Ecto neural progenitor cell (in vitro differentiated cells): ENCODE data around the gene ARMC7.
A peak's percentile ranks its signal among the peaks of the same experiment; 100 is the strongest.
"Not testable (repeated sequence)": the region's sequence is repeated elsewhere in the genome, so short reads cannot be mapped to it uniquely, and the experiment has no call there.

Experiments used
- DNase-seq: peaks from one replicate; pipeline ENCODE4 v3.0.0-alpha.2; 2018; ENCODE audit warnings: low spot score

The ARMC7 gene

DNA sequence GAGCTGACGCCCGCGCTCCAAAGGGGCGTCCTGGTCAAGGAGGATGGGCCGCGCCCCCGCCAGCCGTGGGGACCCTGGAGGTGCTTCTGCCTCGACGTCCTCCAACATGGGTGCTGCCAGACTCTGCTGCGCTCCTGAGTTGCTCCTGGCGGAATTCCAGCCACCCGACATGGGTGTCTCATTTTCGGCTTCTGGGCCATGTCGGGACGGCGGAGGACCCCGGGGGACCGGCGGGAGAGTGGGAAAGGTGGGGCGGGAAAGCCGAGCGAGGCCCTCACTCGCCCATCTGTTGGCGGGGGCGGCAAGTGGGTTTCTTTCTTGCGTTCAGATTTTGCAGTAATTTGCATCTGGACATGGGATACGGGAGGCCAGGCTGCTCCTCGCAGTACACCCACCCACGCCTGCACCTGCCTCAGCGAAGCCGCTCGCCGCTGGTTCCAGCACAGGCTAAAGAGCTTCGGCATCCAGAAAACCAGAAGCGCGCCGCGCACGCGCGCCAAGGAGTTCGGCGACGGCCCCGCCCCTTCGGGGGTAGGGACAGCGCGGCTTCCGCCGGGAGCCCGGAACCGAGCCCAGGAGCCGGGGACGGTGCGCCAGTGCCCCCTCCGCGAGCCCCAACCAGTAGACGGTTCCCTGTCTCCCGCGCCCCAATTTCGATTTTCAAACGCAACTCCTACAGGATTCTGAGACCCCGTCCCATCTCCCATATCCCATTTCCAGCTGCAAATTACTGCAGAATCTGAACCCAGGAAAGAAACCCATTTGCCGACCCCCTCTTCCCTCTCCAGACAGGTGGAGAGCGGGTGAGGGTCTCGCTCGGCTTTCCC lies at the start of gene ARMC7:
Gene ARMC7, plus strand, starts transcription at position 563 of the 827 bp plus-strand sequence. CDS start 320 bp downstream, outside the sequence.
- peak; percentile 98 for DNase-seq

DNA sequence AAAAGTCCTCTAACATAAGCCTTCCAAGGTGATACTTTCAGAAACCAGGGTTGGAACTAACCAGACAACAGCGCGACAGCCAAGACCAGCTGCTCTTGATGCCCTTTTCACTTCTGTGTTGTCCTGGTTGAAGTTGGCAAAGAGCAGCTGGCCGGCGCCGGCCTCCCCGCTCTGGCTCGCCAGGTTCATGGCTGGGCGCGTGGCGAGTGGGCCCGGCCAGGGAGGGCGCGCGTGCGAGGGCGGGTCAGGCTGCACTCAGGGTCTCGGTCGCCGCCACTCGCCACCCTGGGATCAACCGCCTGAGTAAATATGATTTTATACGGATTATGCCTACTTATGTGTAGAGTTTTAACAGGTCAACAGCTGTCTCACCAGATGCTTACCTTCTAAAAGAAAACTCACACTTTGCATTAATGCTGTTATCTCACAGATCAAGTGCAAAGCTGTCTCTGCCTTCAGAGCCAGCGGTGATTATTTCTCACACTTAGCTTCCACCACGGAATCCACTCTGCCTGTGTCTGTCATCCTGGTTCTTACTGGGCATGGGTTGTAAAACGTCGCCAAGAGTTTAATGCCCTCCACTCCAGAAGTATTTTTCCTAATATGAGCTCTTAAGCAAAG lies 49.2 kb upstream of the ARMC7 start:
- no peak for DNase-seq

DNA sequence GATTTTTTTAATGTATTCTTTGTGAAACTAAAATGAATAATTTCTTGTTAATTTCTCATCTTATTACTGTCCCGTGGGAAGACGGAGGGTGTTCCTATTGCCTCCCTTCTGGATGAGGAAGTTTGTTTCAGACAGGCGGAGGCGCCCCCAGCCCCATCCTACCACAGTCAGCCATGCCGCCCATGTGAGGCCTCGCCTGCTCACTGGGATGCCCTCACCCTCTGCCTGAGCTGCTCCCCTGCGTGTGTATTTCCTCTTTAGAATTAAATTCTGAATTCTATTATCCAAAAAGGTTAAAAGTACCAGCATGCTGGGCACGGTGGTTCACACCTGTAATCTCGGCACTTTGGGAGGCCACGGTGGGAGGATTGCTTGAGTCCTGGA lies 48.7 kb upstream of the ARMC7 start:
- no peak for DNase-seq

DNA sequence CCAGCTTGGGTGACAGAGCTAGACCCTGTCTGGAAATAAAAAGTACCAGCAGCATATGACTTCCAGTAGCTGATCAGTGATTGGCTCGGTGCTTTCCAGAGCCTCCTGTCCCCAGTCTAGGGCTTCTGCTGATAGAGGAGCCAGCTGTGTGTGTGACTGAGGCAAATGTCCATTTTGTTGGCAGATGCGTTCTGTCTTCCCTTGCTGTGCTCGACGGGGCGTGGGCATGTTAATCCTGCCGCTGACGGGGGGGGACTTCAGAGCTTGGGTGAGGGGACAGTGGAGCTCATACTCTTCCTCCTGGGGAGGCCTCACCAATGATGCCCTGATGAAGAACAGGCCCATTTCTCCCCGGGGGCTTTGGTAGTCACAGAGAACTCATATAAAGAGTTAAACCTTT lies 48.2 kb upstream of the ARMC7 start:
- no peak for DNase-seq

DNA sequence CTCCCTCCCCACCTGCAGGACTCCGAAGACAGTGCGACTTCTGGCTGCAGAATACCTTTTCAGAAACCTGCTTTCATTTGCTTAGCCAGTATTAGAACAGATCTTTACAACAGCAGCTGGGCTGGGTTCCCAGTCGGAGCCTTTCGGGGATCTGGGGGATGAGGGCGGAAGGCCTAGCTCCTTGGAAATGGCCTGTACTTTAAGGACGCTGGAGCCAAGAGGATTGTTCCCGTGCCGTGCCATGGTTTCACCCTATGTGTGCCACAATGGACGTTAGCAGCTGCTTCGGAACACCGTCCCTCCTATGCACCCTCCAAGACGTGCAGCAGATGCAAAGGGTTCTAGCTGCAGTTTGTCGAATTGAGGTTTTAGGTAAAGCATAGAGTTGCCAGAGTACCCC lies 46.6 kb upstream of the ARMC7 start:
- DNase-seq: no peak

DNA sequence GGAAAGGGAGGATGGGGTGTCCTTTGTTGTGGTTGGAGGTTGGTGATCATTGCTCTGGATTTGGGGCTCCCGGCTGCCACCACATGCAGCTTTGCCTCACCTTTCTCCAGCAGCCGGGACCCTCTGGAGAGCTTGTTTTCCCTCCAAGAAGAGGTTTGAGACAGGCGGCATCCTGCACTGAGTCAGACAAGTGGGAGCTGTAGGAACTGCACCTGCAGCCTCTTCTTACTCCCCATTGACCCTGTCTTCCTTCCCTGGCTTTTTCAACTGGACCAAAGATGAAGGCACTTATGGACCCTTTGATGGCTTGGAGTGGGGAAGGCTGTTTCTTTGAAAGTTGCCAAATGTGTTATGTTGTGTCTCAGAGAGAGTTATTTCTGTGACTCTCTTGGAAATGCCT lies 46.1 kb upstream of the ARMC7 start:
- DNase-seq: no peak

DNA sequence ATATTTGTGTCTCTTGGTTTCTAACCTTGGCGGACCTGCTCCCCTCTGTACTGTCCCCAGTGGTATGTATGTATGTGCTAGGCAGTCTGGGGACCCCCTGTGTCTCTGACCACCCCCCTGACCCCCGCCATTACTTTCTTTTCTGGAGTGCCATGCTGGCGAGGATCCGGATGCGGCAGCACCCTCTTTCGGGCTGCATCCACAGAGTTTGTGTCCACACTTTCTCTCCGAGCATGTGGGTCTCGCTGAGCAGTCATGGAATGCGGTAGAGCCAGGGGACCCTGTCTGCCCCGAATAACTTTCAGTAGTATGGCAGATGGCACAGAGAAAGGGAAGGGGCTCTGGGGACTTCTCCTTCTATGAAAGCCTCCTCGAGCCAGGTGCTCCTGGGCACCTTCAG lies 45.7 kb upstream of the ARMC7 start:
- DNase-seq: no peak

DNA sequence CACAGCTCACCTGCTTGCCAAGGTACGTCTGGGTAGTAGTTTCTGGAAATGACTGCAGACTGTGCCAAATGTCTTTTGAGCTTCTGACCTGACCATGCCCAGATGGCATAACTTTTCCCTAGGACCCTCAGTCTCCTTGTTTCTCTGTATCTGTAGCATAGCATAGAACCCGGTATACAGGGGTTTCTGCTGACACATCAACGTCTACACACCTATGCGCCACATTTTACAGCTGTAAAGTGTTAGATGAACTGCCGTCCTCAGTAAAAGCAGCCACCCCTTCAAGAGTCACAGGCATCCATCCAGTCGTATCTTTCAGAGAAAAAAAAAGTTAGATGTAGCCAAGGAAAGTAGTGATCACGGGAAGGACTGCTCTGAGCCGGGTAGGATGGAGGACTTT lies 45.3 kb upstream of the ARMC7 start:
- no peak for DNase-seq

DNA sequence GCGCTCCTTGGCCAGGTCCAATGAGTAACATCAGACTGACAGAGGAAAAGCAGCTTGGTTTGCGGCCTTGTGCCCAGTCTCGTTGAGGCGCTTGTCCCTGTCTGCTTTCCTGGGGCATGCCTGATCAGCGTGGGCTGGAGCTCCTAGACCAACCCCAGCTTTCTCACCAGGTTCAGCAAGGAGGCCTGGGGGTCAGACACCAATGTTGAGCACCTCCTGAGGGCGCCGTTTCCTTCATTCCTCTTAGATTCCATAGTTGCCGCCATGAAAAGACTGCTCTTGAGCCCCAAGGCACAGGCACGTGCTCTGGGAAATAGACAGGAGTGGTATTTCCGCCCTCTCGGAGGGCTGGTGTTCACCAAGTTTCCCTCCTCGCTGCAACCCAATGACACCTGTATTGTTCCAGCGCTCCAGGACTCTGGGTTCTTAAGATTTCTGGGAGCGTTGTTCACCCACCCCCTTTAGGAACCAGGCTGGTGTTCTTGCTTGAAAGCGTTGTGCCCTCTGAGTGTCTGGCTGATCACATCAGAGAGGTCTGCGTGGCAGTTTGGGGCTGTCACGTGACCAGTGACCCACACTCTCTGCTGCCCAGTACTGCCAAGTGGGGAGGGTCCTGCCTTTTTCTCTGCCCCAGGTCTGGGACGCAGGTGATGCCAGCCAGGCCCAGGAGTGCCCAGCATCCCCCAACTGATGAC lies 44.8 kb upstream of the ARMC7 start:
- no peak for DNase-seq

DNA sequence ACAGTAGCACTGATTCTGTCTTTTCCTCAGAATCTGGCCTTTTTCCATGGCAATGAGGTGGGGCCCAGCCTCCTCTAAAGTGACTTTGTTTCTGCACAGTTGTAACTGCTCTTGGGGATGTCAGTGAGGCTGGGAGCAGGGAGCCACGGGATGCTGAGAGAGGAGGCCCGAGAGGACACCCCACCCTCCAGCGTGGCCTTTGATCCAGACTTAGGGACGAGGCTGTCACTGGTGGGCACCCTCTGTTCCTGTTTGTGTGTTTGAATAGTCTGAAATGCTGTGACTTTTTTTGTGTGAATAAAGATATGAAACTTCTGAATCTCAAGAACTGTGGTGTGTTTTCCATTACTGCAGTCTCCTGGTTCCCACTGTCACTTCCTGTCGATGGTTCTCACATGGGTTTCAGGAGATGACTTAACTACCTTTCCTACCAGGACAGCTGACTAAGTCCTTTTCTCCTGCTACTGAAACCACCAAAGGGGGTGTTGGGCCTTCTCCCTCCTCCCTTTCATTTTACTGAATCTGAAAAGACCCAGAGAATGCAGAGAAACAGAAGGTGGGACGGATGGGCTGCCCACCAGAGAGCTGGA lies 44.1 kb upstream of the ARMC7 start:
- no peak for DNase-seq

DNA sequence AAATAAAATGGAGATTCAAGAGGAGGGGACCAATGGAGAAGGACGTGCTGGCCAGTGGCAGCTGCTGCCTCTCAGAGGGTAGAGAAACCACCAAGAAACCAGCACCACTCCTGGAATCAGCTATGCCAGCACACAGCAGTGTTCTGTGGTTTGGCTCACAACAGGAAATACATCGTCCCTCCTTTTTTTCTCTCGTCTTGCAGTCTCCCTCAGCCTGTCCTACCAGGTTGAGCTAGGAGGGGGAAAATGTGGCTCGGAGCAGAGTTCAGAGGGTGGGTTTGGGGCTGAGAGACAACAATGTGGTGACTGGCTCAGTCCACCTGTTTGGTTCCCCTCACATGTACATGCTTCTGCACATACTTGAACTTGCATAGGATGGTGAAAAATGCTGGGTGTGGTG lies 41.9 kb upstream of the ARMC7 start:
- no peak for DNase-seq

DNA sequence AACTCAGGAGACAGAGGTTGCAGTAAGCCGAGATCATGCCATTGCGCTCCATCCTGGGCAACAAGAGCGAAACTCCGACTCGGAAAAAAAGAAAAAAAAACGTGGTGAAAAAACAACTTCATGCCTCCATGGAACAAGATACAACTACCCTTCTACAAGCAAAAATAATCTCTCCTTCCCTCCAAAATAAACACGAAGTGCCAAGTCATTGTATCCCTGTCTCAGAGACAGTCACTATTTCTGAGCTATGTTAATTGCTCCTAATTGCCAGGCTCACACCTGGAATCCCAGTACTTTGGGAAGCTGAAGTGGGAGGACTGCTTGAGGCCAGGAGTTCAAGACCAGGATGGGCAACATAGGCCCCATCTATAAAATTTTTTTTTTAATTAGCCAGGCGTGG lies 41.0 kb upstream of the ARMC7 start:
- DNase-seq: no peak

DNA sequence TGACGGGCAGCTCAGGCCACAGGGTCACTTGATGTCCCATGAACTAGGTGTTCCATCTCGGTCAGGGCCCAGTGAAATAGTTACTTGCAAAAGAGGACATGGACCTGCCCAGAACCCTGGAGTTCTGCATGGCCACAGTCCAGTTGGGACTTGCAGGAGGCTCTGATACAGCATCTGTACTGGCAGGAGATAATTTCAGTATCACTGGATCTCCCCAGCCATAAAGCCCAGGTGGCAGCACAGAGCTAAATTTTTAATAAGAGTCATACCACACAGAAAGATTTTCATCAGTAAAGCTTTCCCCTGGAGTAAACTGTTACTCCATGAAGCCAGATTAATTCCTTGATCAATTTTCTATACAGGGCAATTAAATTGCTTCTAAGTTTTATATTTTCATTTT lies 40.0 kb upstream of the ARMC7 start:
- no peak for DNase-seq

DNA sequence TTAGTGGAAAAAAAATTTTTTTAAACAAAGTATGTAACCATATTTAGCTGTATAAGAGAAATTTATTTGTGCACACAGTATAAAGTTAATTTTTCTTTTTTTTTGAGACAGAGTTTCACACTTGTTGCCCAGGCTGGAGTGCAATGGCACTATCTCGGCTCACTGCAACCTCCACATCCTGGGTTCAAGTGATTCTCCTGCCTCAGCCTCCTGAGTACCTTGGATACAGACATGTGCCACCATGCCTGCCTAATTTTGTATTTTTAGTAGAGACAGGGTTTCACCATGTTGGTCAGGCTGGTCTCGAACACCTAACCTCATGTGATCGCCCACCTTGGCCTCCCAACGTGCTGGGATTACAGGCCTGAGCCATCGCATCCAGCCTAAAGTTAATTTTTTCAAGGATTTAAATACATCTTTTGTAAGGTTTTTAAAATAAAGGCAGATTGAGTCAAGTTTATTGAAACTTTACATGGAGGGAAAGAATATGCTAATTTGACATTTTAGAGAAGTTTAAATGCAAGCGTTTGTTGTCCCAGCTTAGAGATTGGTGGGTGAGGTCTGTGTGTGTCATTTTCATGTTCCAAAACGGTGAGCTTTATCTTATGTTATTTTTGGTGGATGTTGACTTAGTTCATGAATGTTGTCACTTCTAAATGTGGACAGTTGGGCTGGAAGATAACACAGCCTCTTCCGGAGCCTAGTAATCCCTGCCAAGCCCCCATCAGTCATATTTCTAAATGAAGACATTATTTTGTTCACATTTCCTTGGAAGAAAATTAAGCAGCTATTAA lies 38.1 kb upstream of the ARMC7 start:
- not testable (repeated sequence) for DNase-seq

DNA sequence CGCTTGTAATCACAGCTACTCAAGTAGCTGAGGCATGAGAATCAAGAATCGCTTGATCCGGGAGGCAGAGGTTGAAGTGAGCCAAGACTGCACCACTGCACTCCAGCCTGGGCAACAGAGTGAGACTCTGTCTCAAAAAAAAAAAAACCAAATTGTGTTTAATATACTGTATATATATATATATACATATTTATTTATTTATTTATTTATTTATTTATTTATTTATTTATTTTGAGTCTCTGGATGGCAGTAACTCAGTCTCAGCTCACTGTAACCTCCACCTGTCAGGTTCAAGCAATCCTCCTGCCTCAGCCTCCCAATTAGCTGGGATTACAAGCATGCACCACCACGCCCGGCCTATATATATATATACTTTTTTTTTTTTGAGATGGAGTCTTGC lies 36.9 kb upstream of the ARMC7 start:
- not testable (repeated sequence) for DNase-seq

DNA sequence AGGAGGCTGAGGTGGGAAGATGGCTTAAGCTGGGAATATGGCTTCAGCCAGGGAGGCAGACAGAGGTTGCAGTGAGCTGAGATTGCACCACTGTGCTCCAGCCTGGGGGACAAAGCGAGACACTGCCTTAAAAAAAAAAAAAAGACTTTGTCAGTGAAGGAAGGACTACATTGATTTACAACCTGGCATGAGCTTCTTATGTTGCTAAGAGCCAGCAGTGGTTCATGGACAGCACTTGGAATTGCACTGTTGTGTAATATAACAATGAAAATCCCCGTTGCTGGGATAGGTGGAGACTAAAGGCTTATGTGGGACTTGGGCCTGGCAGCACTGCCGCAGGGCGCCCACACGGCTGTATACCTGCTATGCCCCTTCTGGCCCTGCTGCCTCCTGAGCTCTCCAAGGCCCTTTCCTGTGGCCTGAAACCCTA lies 36.1 kb upstream of the ARMC7 start:
- no peak for DNase-seq

DNA sequence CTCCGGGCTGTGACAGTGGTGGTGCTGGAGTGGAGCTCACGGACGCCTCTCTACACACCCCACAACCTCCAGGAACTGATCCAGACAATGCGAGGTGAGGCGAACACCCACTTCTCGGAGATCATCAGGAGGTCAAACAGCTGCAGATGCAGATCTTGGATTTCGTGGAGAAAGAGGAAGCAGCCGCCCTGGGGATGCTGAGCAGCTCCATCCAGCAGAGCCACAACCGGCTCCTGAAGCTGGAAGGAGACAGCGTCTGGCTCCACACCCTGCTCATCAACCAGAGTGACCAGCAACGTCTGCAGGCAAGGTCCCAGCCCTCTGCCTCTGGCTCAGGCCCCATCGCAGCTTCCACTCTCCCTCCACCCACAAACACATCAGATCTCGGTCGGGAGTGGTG lies 35.2 kb upstream of the ARMC7 start:
- no peak for DNase-seq

DNA sequence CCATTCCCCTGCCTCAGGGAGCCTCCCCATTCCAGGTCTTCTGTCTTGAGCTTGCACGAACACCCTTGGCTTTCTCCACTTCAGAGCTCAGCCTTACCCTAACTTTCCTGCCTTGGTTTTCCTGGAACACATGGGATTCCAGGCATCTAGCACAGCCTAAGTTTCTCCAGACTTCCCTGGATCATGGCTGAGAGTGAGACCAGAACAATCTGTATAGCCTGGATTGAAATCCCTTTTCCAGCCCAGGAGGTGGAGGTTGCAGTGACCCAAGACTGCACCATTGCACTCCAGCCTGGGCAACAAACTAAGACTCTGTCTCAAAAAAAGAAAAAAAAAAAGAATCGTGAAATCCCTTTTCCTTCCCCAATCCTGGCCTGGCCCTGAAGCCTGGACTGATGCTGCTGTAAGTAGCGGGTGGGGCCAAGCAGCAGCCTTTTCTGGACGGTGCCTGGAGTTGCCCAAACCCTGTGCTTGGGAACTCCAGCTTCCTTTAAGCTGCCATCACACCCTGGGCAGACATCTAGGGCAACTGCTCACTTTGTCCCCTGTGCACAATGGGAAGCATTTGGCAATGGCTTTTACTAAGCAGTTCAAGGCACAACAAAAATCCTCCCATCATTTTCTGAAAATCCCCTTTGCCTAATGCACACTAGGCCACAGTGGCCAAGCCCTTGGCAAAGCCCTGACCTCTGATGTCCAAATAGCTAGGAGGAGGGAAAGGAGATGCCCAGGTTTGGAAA lies 34.0 kb upstream of the ARMC7 start:
- DNase-seq: no peak

DNA sequence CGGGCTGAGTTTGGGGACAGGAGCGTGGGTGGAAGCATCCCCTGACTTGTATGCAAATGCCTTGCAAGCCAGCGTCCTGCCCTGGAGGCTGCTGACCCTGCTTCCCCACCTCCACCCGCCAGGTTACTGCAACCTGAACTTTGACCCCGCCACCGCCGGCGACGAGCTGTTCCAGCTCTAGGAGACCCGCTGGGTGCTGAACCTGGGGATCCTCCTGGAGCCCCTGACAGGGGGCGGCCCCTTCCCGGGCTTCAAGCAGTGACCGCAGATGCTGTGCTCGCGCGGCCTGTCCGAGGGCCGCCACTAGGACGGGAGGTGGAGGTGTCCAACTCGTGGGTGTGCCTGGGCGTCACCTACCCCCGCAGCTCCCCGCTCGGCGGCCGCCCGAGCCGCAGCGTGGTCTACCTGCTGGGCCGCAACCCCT lies 32.7 kb upstream of the ARMC7 start:
- no peak for DNase-seq

DNA sequence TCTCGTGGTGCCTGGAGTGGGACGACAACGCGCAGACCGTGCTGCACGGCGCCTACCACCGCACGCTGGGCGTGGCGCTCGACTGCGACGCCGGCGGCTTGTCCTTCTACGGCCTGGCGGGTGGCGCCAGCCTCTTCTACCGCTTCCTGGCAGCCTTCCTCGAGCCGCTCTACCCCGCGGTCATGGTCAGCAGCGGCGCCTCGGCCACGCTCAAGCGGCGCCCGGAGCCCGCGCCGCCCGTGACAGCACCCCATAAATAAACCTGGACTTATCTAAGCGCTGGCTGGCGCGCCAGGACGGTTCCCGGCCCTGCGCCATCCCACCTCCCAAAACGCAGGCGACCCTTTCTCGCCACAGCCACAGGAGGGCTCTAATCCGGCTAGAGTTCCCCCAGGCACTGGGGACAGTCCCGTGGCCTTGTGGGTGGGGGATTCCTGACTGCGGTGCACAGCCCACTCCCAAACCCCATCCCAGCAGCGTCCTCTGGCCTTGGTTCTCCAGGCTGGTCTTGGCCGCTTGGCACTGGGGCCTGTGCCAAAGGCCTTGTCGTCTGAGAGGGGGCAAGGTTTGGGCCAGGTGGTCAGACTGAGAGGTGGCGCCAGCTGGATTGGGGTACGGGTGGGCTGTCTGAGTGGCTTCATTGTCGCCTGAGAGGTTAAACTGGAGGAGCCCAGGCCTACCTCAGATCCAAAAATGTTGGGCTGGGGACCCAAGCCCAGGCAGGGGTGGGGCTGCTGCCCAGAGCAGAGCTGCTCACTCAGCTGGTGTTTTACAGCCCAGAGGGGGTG lies 32.1 kb upstream of the ARMC7 start:
- no peak for DNase-seq
